GM21576 (cell line): ENCODE measurements around the gene CNNM3.
A peak's percentile ranks its signal among the peaks of the same experiment; 100 is the strongest.

ENCODE experiments used
- ATAC-seq: cut with Tn5 transposase; IDR thresholded peaks from one replicate; pipeline ENCODE4 v1.9.1; 2021; ENCODE audit warnings: mild to moderate bottlenecking, moderate library complexity; ENCODE audit not compliant: unreplicated experiment

Gene CNNM3

DNA sequence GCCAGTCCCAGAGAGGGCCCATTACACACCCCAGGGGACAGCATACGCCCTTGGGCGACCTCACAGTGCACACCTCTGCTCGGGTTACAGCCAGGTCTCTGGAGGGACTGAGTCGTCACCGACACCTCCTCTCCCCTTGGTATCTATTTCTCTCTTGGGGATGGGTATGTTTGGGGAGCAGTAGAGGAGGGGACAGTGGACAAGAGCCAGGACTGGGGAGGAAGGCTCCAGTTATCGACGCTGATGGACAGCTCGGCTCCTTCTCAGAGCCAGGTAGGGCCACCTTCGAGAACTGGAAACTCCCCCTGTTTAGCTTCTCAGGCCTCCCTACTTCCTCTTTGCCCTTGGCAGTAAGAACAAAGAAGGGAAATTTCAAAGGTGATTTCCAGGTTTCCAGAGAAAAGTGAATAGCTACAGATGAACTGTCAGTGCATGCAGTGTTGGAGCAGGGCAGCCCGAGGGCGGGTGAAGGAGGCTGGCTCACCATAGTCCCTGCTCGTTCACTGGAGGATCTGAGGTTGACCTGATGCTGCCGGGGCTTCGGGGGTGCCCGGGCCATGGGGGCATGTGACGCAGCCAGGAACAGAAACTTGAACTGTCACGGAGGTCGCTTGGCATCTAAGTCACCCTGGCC lies 58.2 kb downstream of the CNNM3 start:
- ATAC-seq: peak; percentile 52

DNA sequence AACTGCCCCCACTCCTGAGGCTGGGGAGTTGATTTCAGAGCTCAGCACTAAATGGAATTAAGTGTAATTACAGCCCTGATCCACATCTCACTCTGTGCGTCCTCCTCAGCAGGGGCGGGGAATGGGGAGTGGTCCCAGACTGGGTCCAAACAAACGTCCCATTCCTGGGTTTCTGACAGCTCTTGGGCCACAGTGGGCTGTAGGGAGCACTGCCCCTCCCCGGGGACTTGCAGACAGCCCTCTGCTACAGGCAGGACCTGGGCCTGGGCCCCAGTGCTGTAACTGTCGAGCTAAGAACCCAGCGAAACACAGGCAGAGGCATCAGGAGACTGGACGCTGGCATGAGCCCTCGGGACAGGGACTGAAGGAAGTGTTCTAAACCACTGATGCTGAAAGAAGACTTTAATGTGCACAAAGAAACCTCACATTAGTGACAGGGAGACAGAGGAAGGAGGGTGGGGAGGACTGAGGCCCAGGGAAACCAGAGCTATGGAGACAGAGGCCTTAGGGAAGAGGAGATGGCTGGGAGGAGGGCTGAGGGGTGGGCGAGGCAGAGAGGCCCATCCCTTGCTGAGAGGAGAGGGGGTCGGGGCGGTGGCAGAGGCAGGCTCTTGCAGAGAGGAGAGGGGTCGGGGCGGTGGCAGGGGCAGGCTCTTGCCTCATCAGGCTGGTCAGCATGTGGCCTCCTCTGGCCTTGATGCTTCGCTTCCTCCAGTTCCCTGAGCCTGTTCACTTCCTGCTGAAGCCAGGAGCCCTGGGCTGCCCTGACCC lies 59.6 kb downstream of the CNNM3 start:
- ATAC-seq: no peak

DNA sequence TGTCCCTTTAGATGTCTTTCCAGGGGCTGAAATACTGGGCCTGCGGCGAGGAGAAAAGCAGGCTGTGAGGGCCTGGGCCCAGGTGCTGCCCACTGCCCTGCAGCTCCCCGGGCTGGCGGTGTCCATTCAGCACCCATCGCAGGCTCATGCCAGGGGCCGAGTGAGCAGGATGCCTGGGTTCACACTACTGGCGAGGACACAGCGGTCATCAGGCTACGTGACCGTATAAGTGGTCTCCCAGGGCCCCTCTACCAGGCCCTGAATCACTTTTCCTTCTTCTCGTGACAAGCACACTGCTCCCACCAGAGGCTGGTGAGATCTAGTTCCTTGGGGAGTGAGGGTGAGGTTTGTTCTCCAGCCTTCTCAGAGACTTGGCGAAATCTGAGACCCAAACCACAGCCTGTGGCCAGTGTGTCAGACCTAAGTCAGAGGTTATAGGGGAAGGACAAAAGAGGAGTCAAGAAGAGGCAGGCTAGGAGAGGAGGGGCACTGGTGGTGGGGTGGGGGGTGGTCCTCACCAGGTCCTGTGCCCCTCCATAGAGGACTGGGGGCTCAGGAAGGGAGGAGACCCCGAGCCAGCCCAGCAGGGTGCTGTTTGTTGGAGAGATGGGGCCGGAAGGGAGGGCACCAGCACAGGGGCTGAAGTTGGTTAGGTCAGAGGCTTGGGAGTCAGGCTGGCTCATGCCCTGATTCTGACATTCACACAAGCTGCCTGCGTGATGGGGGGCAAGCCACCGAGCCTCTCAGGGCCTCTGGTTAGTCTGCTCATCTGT lies 60.4 kb downstream of the CNNM3 start:
- ATAC-seq: no peak

DNA sequence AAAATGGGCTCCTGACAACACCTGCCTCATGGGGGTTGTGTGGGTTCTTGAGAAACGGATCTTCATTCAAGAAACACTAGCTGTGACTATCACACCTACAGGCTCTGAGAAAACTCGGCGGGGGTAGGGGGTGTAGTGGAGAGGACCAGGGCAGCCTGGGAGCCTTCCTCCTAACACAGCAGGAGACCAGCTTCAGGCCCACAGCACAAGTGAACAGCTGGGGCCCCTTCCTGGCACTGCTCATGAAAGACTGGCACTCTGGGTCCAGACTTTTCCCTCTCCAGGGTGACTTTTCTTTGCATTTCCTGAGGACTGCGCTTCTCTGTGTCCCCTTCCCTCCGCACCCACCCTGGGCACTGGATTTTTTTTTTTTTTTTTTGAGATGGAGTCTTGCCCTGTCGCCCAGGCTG lies 61.0 kb downstream of the CNNM3 start:
- no peak for ATAC-seq

DNA sequence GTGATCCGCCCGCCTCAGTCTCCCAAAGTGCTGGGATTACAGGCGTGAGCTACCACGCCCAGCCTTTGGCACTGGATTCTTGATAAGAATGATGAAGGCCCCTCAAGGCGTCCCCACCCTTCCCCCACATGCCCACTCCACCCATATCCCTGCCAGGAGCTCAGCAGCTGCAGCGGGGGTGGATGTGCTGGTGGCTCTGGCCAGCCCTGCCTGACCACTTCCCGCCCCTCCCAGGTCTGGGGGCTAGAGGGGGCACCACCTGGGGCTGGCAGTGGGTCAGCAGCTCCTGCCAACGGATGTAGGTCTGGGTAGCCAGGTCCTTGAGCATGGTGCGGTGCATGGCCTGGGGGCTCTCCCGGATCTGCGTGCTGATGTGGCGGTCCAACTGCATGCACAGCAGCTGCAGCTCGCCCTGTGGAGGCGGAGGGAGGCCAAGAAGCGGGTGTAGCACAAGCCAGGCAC lies 61.6 kb downstream of the CNNM3 start:
- ATAC-seq: no peak

DNA sequence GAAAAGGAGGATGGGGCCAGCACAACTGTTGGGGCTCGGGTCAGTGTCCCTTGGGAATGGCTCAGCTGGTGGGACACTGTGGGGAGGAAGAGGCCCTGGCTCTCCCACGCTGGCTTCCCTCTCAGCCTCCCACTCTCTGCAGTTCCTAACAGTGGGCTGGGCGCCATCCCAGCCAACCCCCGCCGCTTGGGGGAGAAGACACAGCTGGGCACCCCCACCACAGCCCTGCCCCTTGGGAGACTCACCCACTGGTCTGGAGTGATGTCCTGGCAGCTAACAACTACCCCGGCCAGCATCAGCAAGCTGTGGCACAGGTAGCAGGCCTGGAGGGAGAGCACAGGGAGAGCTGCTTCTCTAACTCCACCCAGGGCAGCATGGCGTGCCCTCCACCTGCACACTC lies 62.1 kb downstream of the CNNM3 start:
- ATAC-seq: no peak

DNA sequence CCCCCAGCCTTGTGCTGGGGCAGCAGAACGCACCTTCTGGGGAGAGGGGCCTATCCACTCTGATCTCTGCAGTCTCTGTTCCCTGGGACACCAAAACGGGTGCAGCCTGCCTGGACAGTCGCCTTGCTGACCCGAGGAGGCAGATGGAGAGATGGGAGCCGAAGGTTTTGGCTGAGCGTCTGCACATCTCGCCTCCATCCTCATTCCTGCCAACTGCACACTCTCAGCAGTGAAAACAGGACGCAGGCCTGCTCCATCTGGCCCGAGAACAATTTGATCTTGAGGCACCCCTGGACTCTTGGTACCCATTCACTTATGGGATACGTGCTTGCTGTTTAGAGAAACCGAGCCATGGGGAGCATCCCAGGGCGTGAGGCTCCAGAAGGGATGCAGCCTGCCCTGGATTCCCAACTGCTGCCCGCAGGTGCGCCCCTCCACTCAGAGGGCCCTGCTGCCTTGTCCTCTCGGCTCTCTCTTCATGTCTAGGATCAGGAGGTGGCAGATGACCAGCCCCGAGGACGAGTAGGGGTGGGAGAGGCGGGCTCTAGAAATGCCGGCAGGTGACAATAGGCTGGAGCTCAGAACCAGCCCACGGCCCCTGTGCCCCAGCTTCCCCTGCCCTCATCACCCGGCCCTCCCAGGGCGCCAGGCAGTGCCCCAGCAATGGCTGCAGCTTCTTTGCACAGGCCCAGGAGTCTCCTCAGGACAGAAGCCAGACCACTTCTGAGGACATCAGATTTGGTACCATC lies 62.9 kb downstream of the CNNM3 start:
- ATAC-seq: no peak

DNA sequence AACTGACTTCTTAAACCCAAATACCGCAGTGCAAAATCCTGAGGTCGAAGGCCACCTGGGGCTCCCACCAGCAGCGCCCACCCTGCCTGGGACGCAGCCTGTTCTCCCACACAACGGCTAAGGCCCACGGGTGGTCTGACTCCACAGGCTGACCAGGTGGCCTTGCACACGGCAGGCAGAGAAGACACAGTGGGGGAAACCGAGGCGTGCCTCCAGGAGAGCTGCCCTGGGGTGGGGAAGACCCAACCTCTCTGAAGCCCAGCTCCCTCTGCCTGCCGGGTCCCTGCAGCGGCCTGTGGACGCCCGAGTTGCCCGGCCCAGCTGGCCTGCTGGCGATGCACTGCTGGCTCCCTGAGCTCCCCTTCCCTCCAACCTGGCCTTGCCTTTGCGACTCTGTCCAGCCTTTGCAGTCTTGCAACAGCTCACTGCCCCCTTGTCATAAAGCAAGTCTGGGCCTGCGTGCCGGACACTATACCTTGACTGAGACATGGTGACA lies 63.5 kb downstream of the CNNM3 start:
- no peak for ATAC-seq

DNA sequence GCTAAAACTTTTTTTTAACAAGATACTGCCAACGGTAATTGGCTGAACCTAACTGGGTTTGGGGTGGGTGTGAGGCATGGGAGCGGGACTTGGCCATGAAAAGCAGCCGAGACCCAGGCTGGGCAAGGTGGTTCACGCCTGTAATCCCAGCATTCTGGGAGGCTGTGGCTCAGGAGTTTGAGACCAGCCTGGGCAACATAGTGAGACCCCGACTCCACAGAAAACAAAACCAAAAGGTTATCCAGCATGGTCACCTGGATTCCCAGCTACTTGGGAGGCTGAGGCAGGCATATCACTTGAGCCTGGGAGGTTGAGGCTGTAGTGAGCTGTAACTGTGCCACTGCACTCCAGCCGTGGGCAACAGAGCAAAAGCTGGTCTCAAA lies 64.8 kb downstream of the CNNM3 start:
- no peak for ATAC-seq

DNA sequence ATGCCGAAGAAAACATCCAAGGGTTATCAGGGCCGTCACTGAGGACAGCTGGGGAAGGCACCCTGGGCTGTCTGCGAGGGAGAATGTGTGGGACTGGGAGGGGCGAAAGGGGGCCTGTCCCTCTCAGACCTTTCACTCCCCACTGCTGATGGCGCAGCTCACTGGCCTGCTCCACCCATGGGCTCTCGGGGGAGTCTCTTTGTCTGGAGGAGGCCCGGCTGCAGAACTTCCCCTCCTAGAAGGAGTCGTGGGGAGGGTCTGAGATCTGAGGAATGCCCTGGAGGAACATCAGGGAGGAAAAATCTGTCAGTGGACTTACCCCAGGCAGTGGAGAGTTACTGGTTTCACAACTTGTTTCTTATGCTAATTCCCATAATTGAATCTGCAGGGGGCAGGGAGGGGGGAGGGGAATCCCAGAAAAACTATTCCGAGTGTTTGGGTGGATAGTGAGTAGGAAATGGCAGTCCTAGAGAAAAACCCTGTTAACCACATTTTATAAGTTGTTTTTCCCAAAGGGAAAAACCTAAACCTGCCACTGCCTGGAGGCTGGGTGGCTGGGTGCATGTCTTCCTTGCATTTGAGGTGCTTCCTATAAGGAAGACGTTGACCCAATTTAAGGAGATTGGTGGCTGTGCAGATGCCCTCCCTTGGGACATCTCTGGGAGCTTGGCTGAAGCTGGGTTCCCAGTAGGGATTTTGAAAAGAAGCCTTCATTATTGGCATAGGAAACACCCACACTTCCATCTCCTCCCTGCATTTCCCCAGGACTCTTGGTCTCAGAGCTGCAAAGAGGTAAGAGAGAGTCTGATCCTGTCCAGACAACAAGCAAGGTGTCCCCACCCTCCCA lies 65.5 kb downstream of the CNNM3 start:
- no peak for ATAC-seq

DNA sequence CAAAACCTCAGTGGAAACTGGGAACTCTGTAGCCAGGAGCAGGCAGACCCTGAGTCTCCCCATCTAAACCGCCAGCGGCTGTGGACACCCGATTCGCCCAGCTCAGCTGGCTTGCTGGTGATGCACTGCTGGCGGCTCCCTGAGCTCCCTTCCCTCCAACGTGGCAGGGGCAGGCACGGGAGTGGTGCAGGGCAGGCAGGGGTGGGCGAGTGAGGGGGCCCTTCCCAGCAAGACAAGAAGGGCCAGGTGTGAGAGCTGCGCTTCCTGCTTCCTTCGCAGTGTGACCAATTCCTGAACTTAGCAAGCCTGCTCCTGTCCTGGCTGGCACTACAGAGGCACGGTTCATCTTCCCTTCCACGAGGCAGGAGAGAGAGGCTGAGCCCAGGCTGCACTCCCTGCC lies 66.2 kb downstream of the CNNM3 start:
- no peak for ATAC-seq

DNA sequence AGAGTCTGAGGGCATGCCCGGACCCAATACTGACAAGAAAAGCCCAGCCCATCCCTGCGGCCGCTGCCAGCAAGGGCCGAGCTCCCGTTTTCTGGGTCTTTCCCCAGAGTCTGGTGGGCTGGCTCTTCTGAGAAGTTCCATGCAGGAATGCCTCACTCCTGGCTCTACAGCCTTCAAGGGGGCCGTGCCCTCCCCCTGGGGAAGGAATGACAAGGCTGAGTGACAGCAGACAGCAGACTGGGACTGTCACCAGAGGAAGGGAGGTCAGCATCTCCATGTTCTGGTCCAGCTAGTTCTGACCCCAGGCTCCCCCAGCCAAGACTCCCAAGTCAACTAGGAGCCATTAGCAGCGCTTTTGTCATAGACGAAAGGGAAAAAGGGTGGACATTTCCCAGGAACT lies 66.8 kb downstream of the CNNM3 start:
- no peak for ATAC-seq

DNA sequence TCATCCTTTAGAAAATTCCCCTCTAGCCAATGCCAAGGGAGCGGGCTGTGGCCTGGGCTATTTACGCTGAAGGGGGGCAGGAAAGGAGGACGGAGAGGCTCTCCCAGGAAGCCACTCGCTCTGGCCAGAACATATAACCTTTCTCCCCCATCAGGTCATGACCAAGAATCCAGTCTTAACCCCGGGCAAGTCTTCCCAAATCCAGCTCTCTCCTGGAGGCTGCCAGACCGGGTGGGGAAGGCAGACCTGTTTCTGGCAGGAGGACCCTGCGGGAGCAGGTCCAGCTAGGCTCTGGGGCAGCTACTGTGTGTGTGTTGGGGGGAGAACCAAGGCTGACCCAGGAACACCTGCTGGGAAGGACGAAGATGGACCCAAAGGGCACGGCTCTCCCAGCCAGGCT lies 67.2 kb downstream of the CNNM3 start:
- no peak for ATAC-seq
